ENCODE results near the gene COX5B. TPM values are rescaled to one million over a fixed set of nuclear protein-coding genes. Genes with fewer than 3 reads are reported as not detected.

COX5B gene
- total and polyA plus RNA-seq, 3 donors from 2014 or later = 233 to 344 (median 317) TPM

GRCh38 chr2:97691166-97691565 is 45.3 kb downstream of the COX5B start:
- H3K27me3 ChIP-seq = no peaks in the 10 kb centered on the region
- TF ChIP-seq CTCF (IDR thresholded peaks at IDR 0.05) = no peak

GRCh38 chr2:97693476-97693875 is 47.6 kb downstream of the COX5B start:
- intact Hi-C loops (cut with DNase I; ENCODE audit: low total_unique reads) = loop anchor here (10.0 kb wide), 1 partner anchor 1629 kb away; no protein-coding TSS in a partner anchor

More at GRCh38 chr2:97691166-97691565, 45.3 kb downstream of the COX5B start:
- no peaks in the 10 kb centered on the region for H3K4me1 ChIP-seq
- no peak overlapping the region for H3K4me3 ChIP-seq
- no peak for DNase-seq
- H3K27ac ChIP-seq = no peak overlapping the region
- no peaks in the 10 kb centered on the region for H3K9me3 ChIP-seq
- H3K36me3 ChIP-seq (ENCODE audit: low read depth, missing control alignments) = no peaks in the 10 kb centered on the region
- intact Hi-C loops (cut with DNase I; ENCODE audit: low total_unique reads) = loop anchor here (10.0 kb wide), 1 partner anchor 1626 kb away; no protein-coding TSS in a partner anchor
- WGBS, 2 donors = 60 to 62% methylated on average over 6 of the region's 6 CpGs

GRCh38 chr2:97695744-97696143 is 49.9 kb downstream of the COX5B start:
- H3K4me3 ChIP-seq = no peak overlapping the region
- WGBS, 2 donors = 91 to 98% methylated on average over 5 of the region's 5 CpGs
- TF ChIP-seq POLR2A (IDR thresholded peaks at IDR 0.05) (no peak), CTCF (IDR thresholded peaks at IDR 0.05) (no peak)
- H3K4me1 ChIP-seq = no peaks in the 10 kb centered on the region
- no peaks in the 10 kb centered on the region for H3K36me3 ChIP-seq (ENCODE audit: low read depth, missing control alignments)
- no peaks in the 10 kb centered on the region for H3K9me3 ChIP-seq
- no peak for DNase-seq
- no peak overlapping the region for H3K27ac ChIP-seq
- intact Hi-C loops (cut with DNase I; ENCODE audit: low total_unique reads) = loop anchor here (10.0 kb wide), 1 partner anchor 1631 kb away; no protein-coding TSS in a partner anchor
- H3K27me3 ChIP-seq = no peaks in the 10 kb centered on the region

More at GRCh38 chr2:97693476-97693875, 47.6 kb downstream of the COX5B start:
- Histone ChIP-seq H3K4me3 (no peak overlapping the region), H3K4me1 (no peaks in the 10 kb centered on the region), H3K27me3 (no peaks in the 10 kb centered on the region), H3K27ac (no peak overlapping the region), H3K9me3 (no peaks in the 10 kb centered on the region), H3K36me3 (ENCODE audit: low read depth, missing control alignments) (no peaks in the 10 kb centered on the region)
- no peak for DNase-seq
- TF ChIP-seq POLR2A (IDR thresholded peaks at IDR 0.05) (no peak), CTCF (IDR thresholded peaks at IDR 0.05) (no peak)

- Histone ChIP-seq H3K9me3 (no peaks in the 10 kb centered on the region), H3K36me3 (ENCODE audit: low read depth, missing control alignments) (no peaks in the 10 kb centered on the region), H3K27ac (no peak overlapping the region), H3K4me1 (no peaks in the 10 kb centered on the region), H3K27me3 (no peaks in the 10 kb centered on the region), H3K4me3 (no peak overlapping the region)
- DNase-seq = peak; percentile 96
- WGBS, 2 donors = 26 to 30% methylated on average over 14 of the region's 14 CpGs
- TF ChIP-seq POLR2A (IDR thresholded peaks at IDR 0.05) (no peak), CTCF (IDR thresholded peaks at IDR 0.05) (peak; percentile 98)
- intact Hi-C loops (cut with DNase I; ENCODE audit: low total_unique reads) = loop anchor here (10.0 kb wide), 1 partner anchor 1633 kb away; no protein-coding TSS in a partner anchor
Observed at GRCh38 chr2:97697252-97698235, 51.7 kb downstream of the COX5B start.

Small RNA genes lying within 50 kb of the gene (small RNA-seq; reads per million reads assigned to genes)
- gene RNU4-8P = 0 to 0.09 reads per million in 2 donors

Other genes with a start within 250 kb of the COX5B start
- gene ANKRD36B, start 56.2 kb upstream of the COX5B start, total RNA-seq = 100 to 1,000 TPM; 114 to 245 TPM
- 14.5 TPM for gene ANKRD36B, start 56.2 kb upstream of the COX5B start, polyA plus RNA-seq (ENCODE audit: insufficient read depth, low read depth, low replicate concordance)
- 10 to 100 TPM; 56.3 to 81.0 TPM for gene ACTR1B, start 18.0 kb downstream of the COX5B start, total RNA-seq
- gene ACTR1B, start 18.0 kb downstream of the COX5B start, polyA plus RNA-seq (ENCODE audit: insufficient read depth, low read depth, low replicate concordance) = 43.0 TPM
- 10 to 100 TPM; 27.8 to 35.7 TPM for gene C2orf92, start 23.7 kb downstream of the COX5B start, total RNA-seq
- 51.2 TPM for gene C2orf92, start 23.7 kb downstream of the COX5B start, polyA plus RNA-seq (ENCODE audit: insufficient read depth, low read depth, low replicate concordance)
- 1 to 10 TPM; 5.5 to 6.4 TPM for gene ZAP70, start 67.5 kb downstream of the COX5B start, total RNA-seq
- 6.5 TPM for gene ZAP70, start 67.5 kb downstream of the COX5B start, polyA plus RNA-seq (ENCODE audit: insufficient read depth, low read depth, low replicate concordance)

All from testis (tissue), 3 donors.